Body of pancreas (tissue), 4 donors: ENCODE results near the gene TBC1D17. TPM values are rescaled to one million over a fixed set of nuclear protein-coding genes. Genes with fewer than 3 reads are reported as not detected.

Experiments used
- ATAC-seq: fragments of 150-250 bp; one replicate; pipeline ENCODE4 v1.9.1; 2016
- DNase-seq, 4 donors: peaks; one replicate each; pipeline ENCODE4 v3.0.0-alpha.2; 2019
- H3K27ac ChIP-seq, 4 donors: fragments of 200-600 bp; sonication (generic); 1 replicate in 3 of 4; 2 replicates in 1 of 4; pipeline versions ENCODE4 v1.5.1 to v1.6.1; 2016 to 2019; ENCODE audit warnings: mild to moderate bottlenecking in 1 of 4, mixed read lengths in 1 of 4, moderate library complexity in 1 of 4
- H3K27me3 ChIP-seq, 2 donors: fragments of 200-600 bp; sonication (generic); one replicate each; pipeline ENCODE4 v1.6.0; 2016; ENCODE audit warnings: mild to moderate bottlenecking in 1 of 2
- H3K36me3 ChIP-seq, 2 donors: fragments of 200-600 bp; sonication (generic); replicated peaks in 1 of 2; 2 replicates each; pipeline ENCODE4 v1.5.1; 2016; ENCODE audit warnings: low read depth in 2 of 2; ENCODE audit not compliant: insufficient read depth in 1 of 2
- H3K4me1 ChIP-seq: fragments of 200-600 bp; sonication (generic); one replicate; pipeline ENCODE4 v1.6.0; 2016
- H3K4me3 ChIP-seq, 2 donors: fragments of 200-600 bp; sonication (generic); 1 replicate in 1 of 2; 2 replicates in 1 of 2; pipeline ENCODE4 v1.5.1; 2016 to 2019
- H3K9me3 ChIP-seq, 3 donors: fragments of 200-600 bp; sonication (generic); 1 replicate in 2 of 3; 2 replicates in 1 of 3; pipeline ENCODE4 v1.5.1; 2016
- POLR2A ChIP-seq, 3 donors: fragments of 450-650 bp; IDR thresholded peaks; one replicate each; pipeline ENCODE4 v1.6.1; 2016; ENCODE audit warnings: antibody characterized with exemption in 3 of 3, mild to moderate bottlenecking in 2 of 3
- WGBS, 2 donors: methylation state at CpG; one replicate each; pipeline ENCODE4 v1.1.5; 2017; 5-methylcytosine and 5-hydroxymethylcytosine counted together
- intact Hi-C: fragments of 100-400 bp; cut with DNase I; formaldehyde crosslinking; loops from one replicate; pipeline ENCODE4 v1.15.1; 2023
- total RNA-seq, 2 donors: library from RNA; depleted of rRNA; stranded (reverse); fragments of >200 nt; gene quantifications; one replicate each; pipeline ENCODE4 v1.1.0, GENCODE V29; 2016
- TF ChIP-seq, protein P1 (sequence below), 7 experiments: fragments of 450-650 bp in 4 of 7; fragments of 200-600 bp in 3 of 7; sonication (generic) in 3 of 7; IDR thresholded peaks; one replicate each; pipeline ENCODE4 v1.5.1; 2016 to 2019; ENCODE audit warnings: antibody characterized with exemption in 7 of 7

TBC1D17 gene
- total RNA-seq, 2 donors from 2014 or later = 25.9 to 37.6 TPM

DNA sequence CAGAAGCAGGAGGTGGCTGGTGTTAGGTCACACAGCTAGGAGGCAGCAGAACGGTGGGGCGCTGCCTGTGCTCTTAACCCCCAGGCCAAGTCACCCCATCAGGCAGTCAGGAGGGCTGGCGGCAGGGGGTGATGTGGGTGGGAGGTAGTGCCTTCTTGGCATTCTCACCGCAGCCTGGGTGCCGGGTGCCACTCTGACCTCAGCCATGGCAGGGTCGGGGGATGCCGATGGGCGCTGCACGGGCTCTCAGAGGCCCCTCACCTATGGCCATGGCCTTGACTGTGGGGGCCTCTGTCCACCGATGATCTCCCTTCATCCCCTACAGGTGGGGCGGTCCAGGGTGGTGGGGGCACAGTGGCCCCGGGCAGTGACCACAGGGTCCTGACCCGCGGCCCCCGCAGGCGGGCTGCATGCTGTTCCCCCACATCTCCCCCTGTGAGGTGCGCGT lies 20.9 kb upstream of the TBC1D17 start:
- WGBS, 2 donors = 86 to 100% methylated on average over 5 to 15 of the region's 18 CpGs
- no peak for TF ChIP-seq POLR2A (IDR thresholded peaks at IDR 0.05)
- TF ChIP-seq, protein P1, sequence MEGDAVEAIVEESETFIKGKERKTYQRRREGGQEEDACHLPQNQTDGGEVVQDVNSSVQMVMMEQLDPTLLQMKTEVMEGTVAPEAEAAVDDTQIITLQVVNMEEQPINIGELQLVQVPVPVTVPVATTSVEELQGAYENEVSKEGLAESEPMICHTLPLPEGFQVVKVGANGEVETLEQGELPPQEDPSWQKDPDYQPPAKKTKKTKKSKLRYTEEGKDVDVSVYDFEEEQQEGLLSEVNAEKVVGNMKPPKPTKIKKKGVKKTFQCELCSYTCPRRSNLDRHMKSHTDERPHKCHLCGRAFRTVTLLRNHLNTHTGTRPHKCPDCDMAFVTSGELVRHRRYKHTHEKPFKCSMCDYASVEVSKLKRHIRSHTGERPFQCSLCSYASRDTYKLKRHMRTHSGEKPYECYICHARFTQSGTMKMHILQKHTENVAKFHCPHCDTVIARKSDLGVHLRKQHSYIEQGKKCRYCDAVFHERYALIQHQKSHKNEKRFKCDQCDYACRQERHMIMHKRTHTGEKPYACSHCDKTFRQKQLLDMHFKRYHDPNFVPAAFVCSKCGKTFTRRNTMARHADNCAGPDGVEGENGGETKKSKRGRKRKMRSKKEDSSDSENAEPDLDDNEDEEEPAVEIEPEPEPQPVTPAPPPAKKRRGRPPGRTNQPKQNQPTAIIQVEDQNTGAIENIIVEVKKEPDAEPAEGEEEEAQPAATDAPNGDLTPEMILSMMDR (IDR thresholded peaks at IDR 0.05) = no peak
- Histone ChIP-seq H3K27me3 (no peaks in the 10 kb centered on the region), H3K9me3 (no peaks in the 10 kb centered on the region), H3K4me1 (peaks cover 28% of the 10 kb centered on the region), H3K27ac (no peak overlapping the region), H3K4me3 (no peak overlapping the region), H3K36me3 (peaks cover 13 to 20% of the 10 kb centered on the region in 2 donors)
- DNase-seq = no peak
- no peak for ATAC-seq
- intact Hi-C loops = no loop called here

DNA sequence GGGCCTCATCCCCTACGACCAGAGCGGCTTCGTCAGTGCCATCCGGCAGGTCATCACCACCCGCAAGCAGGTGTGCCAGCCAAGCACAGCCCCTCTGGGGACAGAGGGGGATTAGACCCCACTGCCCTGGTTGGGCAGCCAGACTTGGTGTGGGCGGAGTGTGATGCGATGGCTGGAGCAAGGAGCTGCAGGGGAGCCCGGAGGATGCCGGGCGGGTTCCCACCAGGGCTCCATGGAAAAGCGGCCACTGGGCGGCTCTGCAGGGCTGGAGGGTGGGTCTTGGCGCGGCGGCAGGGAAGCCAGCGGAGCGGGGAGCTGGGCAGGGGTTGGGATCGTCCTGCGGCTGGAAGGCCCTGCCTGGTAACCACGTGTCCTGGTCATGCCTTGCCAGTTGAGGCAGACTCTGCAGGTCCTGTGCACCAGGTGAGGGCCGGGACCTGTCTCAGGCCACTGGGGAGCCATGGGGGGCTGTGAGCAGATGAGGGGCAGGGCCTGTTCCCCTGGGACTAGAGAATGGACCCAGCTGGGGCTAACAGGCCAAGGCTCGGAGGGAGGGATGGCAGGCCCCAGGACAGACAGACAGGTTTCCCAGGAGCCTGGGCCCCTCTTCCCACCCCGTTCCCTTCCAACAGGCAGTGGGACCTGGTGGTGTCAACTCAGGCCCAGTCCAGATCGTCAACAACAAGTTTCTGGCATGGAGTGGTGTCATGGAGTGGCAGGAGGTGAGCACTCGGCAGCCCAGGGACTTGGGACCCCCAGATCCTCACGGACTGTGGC lies 20.3 kb upstream of the TBC1D17 start:
- ATAC-seq (no peak), DNase-seq (peak in 1 of 4 donors; percentile 6)
- Histone ChIP-seq H3K4me1 (peaks cover 23% of the 10 kb centered on the region), H3K27me3 (no peaks in the 10 kb centered on the region), H3K9me3 (no peaks in the 10 kb centered on the region), H3K36me3 (peaks cover 13 to 20% of the 10 kb centered on the region in 2 donors), H3K4me3 (no peak overlapping the region), H3K27ac (no peak overlapping the region)
- intact Hi-C loops = no loop called here
- 91 to 93% methylated on average over 25 to 26 of the region's 26 CpGs for WGBS, 2 donors
- TF ChIP-seq POLR2A (IDR thresholded peaks at IDR 0.05) = no peak
- TF ChIP-seq, protein P1 (IDR thresholded peaks at IDR 0.05) = no peak

DNA sequence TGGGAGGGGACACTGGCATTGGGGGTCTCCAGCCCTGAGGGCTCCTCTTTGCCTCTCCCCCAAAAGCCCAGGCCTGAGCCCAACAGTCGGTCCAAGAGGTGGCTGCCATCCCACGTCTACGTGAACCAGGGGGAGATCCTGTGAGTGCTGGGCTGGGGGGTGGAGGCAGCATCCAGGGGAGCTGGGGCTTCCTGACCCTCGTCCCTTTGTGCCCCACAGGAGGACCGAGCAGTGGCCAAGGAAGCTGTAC lies 19.7 kb upstream of the TBC1D17 start:
- no peaks in the 10 kb centered on the region for H3K27me3 ChIP-seq
- H3K36me3 ChIP-seq = peaks cover 13 to 20% of the 10 kb centered on the region in 2 donors
- WGBS, 2 donors = 93% methylated on average over 5 of the region's 5 CpGs; no CpG with 5 or more reads in 1 of the 2 donors
- H3K4me1 ChIP-seq = peaks cover 18% of the 10 kb centered on the region
- ATAC-seq (no peak), DNase-seq (no peak)
- intact Hi-C loops = no loop called here
- no peak overlapping the region for H3K27ac ChIP-seq
- TF ChIP-seq POLR2A (IDR thresholded peaks at IDR 0.05) = no peak
- TF ChIP-seq, protein P1 (IDR thresholded peaks at IDR 0.05) = no peak
- H3K4me3 ChIP-seq = no peak overlapping the region
- H3K9me3 ChIP-seq = no peaks in the 10 kb centered on the region

DNA sequence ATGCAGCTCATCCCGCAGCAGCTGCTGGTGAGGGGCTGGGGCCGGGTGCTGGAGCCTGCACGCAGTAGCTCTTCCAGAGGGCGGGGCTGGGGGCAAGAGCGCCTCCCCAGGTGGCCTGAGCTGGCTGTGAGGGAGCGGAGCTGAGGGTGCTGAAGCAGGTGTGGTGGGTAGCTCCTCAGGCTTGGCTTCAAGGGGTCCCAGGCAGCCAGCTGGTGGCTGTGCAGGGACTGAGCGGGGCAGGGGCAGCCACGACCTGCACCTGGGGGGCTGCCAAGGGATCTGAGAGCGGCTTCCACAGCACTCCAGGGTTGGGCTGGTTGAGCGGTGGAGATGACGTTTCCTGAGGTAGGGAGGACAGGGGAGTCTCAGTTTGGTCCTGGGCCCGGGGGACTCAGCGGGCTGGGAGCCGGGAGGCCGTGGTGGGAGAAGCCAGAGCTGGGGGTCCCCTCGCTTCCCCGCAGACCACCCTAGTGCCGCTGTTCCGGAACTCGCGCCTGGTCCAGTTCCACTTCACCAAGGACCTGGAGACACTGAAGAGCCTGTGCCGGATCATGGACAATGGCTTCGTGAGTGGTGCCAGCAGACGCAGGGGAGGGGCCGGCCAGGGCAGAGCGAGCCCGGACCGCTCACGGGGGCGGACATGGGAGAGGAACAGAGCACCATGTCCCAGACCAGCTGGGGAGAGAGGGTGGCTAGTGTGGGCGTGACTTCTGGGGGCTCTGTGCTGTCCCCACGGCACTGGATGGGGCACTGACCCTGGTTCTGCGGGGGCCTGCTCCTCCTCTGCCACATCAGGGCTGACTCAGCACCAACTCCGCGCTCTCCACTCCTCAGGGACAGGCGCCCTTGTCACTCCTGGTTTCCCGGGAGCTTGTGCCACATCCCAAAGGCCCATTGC lies 19.2 kb upstream of the TBC1D17 start:
- no peak overlapping the region for H3K27ac ChIP-seq
- ATAC-seq (no peak), DNase-seq (no peak)
- no peaks in the 10 kb centered on the region for H3K9me3 ChIP-seq
- TF ChIP-seq POLR2A (IDR thresholded peaks at IDR 0.05) = peak in 1 of 3 donors; percentile 5
- TF ChIP-seq, protein P1 (IDR thresholded peaks at IDR 0.05) = no peak
- H3K4me1 ChIP-seq = peaks cover 12% of the 10 kb centered on the region
- no peak overlapping the region for H3K4me3 ChIP-seq
- intact Hi-C loops = no loop called here
- 91 to 96% methylated on average over 18 to 37 of the region's 37 CpGs for WGBS, 2 donors
- no peaks in the 10 kb centered on the region for H3K27me3 ChIP-seq
- H3K36me3 ChIP-seq = peaks cover 13 to 20% of the 10 kb centered on the region in 2 donors
